Measurements from ENCODE around the gene CDR2. TPM values are rescaled to one million over a fixed set of nuclear protein-coding genes. Genes with fewer than 3 reads are reported as not detected.

Gene CDR2
- total and polyA plus RNA-seq, 9 of the 15 experiments (the other 6 are each of a cell fraction or from before 2014, with no cell fraction given) = 4.6 to 30.3 (median 19.9) TPM

DNA sequence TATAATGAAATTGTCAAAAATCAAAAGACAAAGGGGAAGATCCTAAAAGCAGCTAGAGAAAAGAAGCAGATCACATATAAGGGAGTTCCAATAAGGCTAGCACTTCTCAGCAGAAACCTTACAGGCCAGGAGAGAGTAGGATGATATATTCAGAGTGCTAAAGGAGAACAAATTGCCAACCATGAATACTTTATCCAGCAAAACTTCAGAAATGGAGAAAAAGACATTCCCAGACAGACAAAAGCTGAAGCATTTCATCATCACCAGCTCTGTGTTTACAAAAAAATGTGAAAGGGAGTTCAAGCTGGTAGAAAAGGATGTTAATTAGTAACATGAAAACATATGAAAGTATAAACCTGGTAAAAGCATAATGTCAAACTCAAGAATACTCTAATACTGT lies 37.4 kb downstream of the CDR2 start:
- Histone ChIP-seq H3K4me3 (no peak overlapping the region), H3K36me3 (ENCODE audit: control insufficient read depth, insufficient read depth, low read length) (peaks cover 42% of the 10 kb centered on the region), H3K9ac (ENCODE audit: insufficient read depth in 1 of 2, low read depth in 2 of 2, low read length in 2 of 2) (no peak overlapping the region), H3K79me2 (ENCODE audit: control insufficient read depth, insufficient read depth, low read length) (no peaks in the 10 kb centered on the region), H3K4me1 (replicated peaks in 1 of 2; ENCODE audit: control insufficient read depth in 2 of 2, insufficient read depth in 2 of 2, low read length in 2 of 2) (no peaks in the 10 kb centered on the region), H2AFZ (ENCODE audit: low read depth, low read length) (no peak overlapping the region), H3K9me1 (ENCODE audit: control insufficient read depth, insufficient read depth, low read length) (no peaks in the 10 kb centered on the region), H3K9me3 (replicated peaks; ENCODE audit: control insufficient read depth, insufficient read depth, low read depth, low read length) (peaks cover 7% of the 10 kb centered on the region), H4K20me1 (replicated peaks; ENCODE audit: control insufficient read depth, insufficient read depth, low read length) (no peaks in the 10 kb centered on the region), H3K4me2 (ENCODE audit: insufficient read depth, low read length) (no peak overlapping the region), H3K27ac (ENCODE audit: extremely low read depth, low read depth, low read length) (no peak overlapping the region), H3K27me3 (ENCODE audit: control insufficient read depth in 2 of 2, insufficient read depth in 2 of 2, low read length in 2 of 2) (no peaks in the 10 kb centered on the region)
- FAIRE-seq (no peak), DNase-seq (ENCODE audit: extremely low read depth in 1 of 4, low spot score in 3 of 4) (no peak), ATAC-seq (no peak)
- ChIA-PET CTCF (ENCODE audit: low intra/inter-chr PET ratio) (no interaction called here), POLR2A (interaction anchor here (0.7 to 0.9 kb wide), 2 partner anchors 13 to 16 kb away, joined by 3 read pairs; no protein-coding TSS in a partner anchor)
- TF ChIP-seq RBM25 (IDR thresholded peaks at IDR 0.05; ENCODE audit: low read depth, low read length, severe bottlenecking) (peak; percentile 43), ZNF699 (CRISPR knock-in tag; IDR thresholded peaks at IDR 0.05; ENCODE audit: insufficient replicate concordance) (no peak), ATF3 (IDR thresholded peaks at IDR 0.05) (peak; percentile 25; the same call in 1 of the 2 replicates), ATF3 (CRISPR knock-in tag; conservative IDR thresholded peaks at IDR 0.05) (no peak)
- in situ Hi-C loops (cut with MboI) = no loop called here
- intact Hi-C loops (cut with micrococcal nuclease) = no loop called here
- no TSS peak for BruUV-seq (replicated peaks)

DNA sequence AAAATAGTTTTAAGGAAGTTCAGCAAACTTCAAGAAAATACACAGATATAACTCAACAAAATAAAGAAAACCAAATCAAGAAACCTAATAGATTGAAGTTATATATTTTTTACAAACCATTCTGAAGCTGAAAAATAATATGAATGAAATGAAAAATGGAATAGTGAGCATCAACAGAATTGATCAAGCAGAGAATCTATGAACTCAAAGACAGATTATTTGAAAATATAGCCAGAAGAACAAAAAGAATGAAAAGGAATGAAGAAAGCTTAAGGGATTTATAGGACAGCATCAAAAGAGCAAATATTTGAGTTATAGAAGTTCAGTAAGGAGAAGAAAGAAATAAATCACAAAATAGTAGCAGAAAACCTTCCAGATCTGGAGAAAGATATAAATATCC lies 37.8 kb downstream of the CDR2 start:
- H3K4me3 ChIP-seq = no peak overlapping the region
- no peak overlapping the region for H3K9ac ChIP-seq (ENCODE audit: insufficient read depth in 1 of 2, low read depth in 2 of 2, low read length in 2 of 2)
- FAIRE-seq (no peak), ATAC-seq (no peak), DNase-seq (ENCODE audit: extremely low read depth in 1 of 4, low spot score in 3 of 4) (no peak)
- BruUV-seq (replicated peaks) = no TSS peak
- H3K4me2 ChIP-seq (ENCODE audit: insufficient read depth, low read length) = no peak overlapping the region
- no peaks in the 10 kb centered on the region for H3K79me2 ChIP-seq (ENCODE audit: control insufficient read depth, insufficient read depth, low read length)
- ChIA-PET CTCF (ENCODE audit: low intra/inter-chr PET ratio) (no interaction called here), POLR2A (interaction anchor here (0.7 to 0.9 kb wide), 2 partner anchors 14 to 15 kb away, joined by 3 read pairs; no protein-coding TSS in a partner anchor)
- H3K36me3 ChIP-seq (ENCODE audit: control insufficient read depth, insufficient read depth, low read length) = peaks cover 47% of the 10 kb centered on the region
- no peak overlapping the region for H3K27ac ChIP-seq (ENCODE audit: extremely low read depth, low read depth, low read length)
- peaks cover 7% of the 10 kb centered on the region for H3K9me3 ChIP-seq (replicated peaks; ENCODE audit: control insufficient read depth, insufficient read depth, low read depth, low read length)
- in situ Hi-C loops (cut with MboI) (no loop called here), intact Hi-C loops (cut with micrococcal nuclease) (no loop called here)
- H3K4me1 ChIP-seq (replicated peaks in 1 of 2; ENCODE audit: control insufficient read depth in 2 of 2, insufficient read depth in 2 of 2, low read length in 2 of 2) = no peaks in the 10 kb centered on the region
- H2AFZ ChIP-seq (ENCODE audit: low read depth, low read length) = no peak overlapping the region
- no peaks in the 10 kb centered on the region for H3K9me1 ChIP-seq (ENCODE audit: control insufficient read depth, insufficient read depth, low read length)
- no peaks in the 10 kb centered on the region for H3K27me3 ChIP-seq (ENCODE audit: control insufficient read depth in 2 of 2, insufficient read depth in 2 of 2, low read length in 2 of 2)
- no peaks in the 10 kb centered on the region for H4K20me1 ChIP-seq (replicated peaks; ENCODE audit: control insufficient read depth, insufficient read depth, low read length)
- TF ChIP-seq CTBP1 (IDR thresholded peaks at IDR 0.05; ENCODE audit: borderline replicate concordance) (no peak), FOS (IDR thresholded peaks at IDR 0.05; ENCODE audit: extremely low read depth, insufficient read length) (no peak), ZNF280A (IDR thresholded peaks at IDR 0.05; ENCODE audit: low read depth, partially characterized antibody) (peak; percentile 73), CXXC5 (CRISPR knock-in tag; IDR thresholded peaks at IDR 0.05) (no peak), BRF1 (IDR thresholded peaks at IDR 0.05; ENCODE audit: borderline replicate concordance, extremely low read depth, insufficient read length) (no peak), CBX3 (IDR thresholded peaks at IDR 0.05; ENCODE audit: borderline replicate concordance in 1 of 2, low read length in 2 of 2) (peak in 1 of 2 experiments; percentile 12; a peak in 1 of 3 replicates), BRCA1 (IDR thresholded peaks at IDR 0.05) (no peak), BRCA1 (CRISPR knock-in tag; IDR thresholded peaks at IDR 0.05) (no peak), ZBTB1 (CRISPR knock-in tag; IDR thresholded peaks at IDR 0.05; ENCODE audit: borderline replicate concordance, low read depth) (no peak), TRIM24 (IDR thresholded peaks at IDR 0.05) (0 out of 4 replicates have a peak, but pooled peaks of 1 of the 2 experiments have one; percentile 23)
